Measurements from ENCODE around the gene ACADS.

The ACADS gene

DNA sequence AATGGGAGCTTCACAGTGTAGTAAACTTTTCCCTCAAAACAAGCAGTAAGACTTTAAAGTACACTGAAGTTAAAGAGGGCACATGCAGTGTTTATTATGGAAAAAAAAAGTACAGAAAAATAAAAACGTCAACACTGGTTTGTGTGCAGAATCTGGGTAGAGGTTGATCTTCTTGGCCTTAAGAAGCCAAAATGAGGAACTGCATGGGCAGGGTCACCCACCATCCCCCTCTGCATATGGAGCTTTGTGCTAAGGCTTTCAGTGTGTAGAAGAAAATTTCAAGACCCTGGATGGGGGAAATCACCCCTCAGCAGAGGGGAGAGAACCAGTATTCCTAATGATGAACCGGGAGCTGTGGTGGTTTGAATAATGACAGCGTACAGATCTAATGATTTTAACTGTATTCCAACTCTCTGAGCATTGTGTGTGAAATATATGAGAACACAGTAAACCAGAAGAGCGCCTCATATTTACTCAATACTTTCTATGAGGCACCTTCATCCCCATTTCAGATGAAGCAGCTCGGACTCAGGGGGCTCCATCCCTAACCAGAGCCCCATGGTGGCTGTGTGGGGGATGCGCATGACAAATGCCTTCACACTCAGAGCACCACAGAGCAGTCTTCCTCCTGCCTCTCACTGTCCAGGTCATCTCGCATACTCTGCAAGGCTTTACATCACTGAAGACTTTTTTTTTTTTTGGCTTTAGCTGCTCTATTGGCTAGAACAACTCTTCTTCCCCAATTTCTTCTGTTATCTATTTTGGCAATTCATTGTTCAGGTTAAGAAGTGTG lies 33.4 kb downstream of the ACADS start:
- no peak for DNase-seq

DNA sequence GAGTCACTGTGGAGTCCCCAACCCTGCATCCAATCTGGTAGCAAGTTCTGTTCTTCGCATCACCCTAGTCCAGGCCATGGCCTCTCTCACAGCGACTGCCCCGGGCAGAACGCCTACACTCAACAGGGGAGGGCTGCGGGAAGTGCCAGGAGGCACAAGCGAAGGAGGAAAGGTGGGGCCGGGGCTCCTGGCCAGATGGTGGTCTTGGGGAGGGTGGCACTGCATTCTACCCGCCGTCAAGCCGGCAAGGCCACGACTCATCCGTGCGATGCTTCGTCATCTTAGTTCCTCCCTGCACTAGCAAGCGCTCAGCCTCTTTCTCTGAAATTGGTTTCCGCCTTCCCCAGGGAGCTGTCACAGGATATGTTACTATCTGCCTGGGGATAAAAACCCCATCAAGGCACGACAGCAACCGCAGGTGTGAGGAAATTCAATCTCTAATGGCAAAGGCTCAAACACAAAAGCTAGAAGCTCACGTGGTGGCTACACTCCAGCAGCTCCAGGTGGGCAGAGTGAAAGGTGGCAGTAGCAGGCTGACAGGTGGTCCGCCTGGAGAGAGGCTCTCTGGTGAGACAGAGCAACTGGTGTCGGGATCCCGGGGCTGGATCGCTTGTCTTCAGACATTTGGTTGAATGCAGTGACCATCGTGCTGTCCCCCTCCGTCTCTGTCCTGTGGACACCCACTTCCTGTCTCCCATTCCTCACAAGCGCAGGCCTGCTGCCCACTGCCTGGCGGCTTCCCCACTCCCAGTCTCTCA lies 34.1 kb downstream of the ACADS start:
- no peak for DNase-seq

DNA sequence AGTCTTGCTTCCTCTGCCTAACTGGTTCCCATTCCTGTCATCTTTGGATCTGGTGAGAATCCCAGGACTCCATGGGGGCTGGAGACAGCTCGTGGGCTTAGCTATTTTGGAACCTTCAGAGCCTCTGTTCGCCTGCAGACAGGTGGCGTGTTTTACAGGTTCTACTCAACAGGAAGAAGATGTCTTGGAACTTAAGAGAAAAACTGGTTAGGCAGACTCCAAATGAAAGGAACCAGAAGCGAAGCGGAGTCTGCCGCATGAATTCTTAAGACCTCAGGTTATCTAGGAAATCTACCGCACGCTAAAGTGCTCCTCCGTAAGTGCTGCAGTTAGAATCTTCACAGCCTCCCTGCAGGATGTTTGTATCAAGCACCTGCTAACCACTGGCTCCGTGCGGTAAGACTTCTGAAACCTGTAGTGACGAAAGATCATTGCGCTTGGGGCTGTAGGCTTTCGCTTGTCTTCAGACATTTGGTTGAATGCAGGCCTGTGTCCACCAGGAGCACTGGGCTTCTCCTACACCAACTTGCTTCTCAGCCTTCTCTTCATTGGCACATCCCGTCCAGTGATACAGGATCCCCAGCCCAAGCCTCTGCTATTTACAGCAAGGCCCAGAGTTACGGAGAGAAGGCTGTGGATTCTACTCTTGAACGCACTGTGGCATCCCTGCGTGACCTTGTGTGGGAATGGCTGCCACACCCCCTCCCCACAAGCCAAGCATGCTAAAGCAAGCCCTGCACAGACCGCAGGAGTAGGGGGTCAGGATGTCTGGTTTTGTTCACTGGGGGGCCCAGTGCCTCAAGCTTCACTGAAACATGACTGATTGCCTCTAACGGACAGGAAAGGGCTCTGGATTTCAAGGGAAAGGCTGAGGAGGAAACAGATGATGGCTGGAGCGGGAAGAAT lies 35.0 kb downstream of the ACADS start:
- no peak for DNase-seq

DNA sequence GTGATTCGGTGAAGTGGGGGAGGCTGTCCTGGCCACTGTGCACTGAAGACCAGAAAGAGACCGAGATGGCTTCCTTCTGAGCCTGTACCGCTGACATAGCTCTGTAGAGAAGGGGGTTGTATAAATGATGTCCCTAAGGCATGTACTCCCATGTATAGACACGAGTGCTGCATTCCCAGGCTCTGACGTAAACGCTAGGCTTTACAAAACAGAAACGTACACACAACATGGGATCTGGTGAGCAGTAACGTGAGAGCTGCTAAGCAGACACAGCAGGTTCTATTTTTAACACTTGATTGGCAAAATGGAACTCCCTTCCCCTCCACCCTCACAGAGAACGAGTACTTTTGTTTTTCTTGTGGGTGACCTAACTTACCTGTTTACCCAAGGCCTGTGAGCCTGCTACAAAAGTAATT lies 35.9 kb downstream of the ACADS start:
- DNase-seq: no peak

DNA sequence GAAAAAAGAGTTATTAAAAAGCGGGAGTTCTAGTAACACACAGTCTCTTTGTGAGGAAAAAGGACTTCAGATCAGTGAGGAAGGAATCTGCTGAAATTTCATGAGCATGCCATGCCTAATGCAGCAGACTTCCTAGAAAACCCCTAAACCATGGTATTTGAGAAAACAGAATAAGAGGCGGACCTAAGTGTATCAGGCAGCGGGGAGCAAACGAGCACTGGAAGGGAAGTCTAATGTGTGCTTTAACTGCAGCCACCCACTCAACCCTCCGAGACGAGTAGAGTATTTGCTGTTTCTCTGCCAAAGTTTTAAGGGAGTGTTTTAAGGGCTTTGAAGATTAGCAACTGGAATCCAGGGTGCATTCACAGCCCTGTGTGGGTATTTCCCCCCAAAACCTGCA lies 36.5 kb downstream of the ACADS start:
- DNase-seq: no peak

DNA sequence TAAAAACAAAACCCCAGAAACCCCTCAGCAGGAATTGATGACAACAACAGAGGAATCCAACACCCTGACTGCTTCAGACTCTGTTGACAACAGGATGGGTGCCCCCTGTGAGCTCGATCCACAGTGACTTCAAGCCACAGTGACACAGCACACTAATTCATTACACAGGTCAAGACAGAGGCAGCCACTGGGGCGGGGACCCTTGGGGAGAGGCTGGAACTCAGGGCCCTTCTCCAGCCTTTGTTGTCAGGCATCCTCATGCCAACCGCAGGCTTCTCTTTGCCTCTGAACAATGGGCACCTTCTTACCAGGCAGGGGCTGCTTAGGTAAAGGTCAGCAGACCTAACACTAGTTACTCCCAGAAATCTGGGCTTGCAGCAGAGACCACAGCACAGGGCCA lies 37.6 kb downstream of the ACADS start:
- DNase-seq: no peak

DNA sequence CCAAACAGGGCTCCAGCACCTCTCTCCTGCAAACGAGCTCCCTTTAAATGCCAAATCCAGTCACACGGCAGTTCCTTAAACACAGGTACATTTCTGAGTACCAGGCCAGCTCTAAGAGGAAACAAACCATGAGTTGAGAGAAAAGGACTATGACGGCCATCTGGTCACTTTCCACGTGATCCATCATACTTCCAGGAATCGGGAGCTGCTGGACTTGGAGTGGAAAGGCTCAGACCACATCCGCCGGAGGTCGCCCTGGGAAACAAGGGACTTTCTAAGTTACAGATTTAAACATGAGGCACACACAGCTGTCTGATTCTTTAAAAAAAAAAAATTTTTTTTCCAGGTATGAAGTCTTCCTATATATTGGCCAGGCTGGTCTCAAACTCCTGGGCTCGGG lies 39.2 kb downstream of the ACADS start:
- DNase-seq: no peak

- no peak for DNase-seq
These were observed 40.9 kb downstream of the ACADS start for GRCh38 chr12:120766566-120766965.

GRCh38 chr12:120767071-120768024 lies 41.7 kb downstream of the ACADS start:
- DNase-seq: no peak

- DNase-seq: no peak
These were observed 45.5 kb downstream of the ACADS start for GRCh38 chr12:120771097-120771496.

DNA sequence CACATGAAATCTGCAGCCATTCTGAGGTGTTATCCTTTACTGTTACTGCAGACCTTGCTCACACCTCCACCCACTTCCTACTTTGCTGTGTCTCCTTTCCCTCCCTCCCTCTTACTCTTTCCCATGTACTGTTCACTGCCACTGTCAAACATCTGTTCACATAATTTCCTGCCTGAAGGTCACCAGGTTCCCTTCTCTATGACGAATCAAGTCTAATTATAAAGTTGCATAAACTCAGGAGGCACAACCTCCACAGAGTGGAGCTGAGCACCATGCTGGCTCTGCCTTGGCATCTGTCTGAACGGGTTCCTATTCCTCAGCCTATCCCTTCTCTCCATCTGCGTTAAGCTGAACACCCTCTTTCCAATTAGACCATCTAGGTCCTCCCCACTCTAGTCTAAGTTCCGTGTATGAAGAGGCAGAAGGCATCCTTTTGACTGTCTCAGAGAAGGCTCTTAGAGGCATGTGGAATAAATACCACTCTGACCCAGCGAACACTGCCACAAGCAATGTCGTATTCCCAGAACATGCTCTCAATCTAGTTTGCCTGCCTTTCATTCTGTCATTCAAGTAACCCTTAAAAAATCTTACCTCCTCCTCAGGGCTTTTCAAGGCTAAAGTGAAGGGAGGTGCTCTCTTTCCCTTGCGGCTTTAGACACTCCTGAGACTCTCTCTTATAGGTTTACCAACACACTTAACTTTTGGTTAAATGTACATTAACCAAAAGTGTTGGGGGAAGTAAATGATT lies 48.7 kb downstream of the ACADS start:
- no peak for DNase-seq

GRCh38 chr12:120775862-120776552 lies 50.4 kb downstream of the ACADS start:
- DNase-seq: no peak

GRCh38 chr12:120783197-120783596 lies 57.6 kb downstream of the ACADS start:
- DNase-seq: peak; percentile 77

DNA sequence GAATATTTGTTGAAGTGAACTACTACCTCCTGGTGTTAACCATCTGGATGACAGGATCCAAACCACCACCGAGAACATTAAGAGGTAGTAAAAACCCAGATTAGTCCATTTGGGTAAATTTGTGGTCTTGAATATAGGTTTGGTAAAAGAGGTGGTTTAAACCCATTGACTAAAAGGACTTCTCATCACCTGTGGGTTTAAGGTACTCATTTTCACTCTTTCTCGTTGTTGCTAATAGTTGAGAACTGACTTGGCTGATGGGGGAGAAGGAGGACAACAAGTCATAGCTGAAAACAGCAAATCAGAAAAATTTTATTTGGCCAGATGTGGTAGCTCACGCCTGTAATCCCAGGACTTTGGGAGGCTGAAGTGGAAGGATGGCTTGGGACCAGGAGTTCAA lies 59.2 kb downstream of the ACADS start:
- DNase-seq: no peak

DNA sequence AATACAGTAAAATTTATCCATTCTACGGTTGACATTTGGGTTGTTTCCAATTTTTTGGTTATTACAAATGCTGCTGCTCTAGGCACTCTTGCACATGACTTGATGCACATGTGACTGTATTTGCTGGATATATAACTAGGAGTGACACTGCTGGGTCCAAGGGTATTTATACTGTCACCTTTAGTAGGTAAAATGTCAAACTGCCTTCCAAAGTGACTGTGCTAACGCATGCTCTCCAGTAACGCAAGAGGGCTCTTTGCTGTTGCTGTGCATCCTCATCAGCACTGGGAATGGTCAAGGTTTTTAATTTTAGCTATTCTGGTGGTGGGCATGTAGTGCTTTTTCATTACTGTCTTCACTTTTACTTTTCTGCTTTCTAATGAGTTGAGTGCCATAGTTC lies 62.3 kb downstream of the ACADS start:
- no peak for DNase-seq

All from inflammatory macrophage treated with lipopolysaccharide for 4 hours (primary cell).